Measurements from ENCODE around the gene C1QTNF2.

C1QTNF2 gene

GRCh38 chr5:160397492-160397891 lies 27.1 kb upstream of the C1QTNF2 start:
- no peak for DNase-seq (ENCODE audit: low read depth in 1 of 2, low spot score in 1 of 2)
- Histone ChIP-seq H3K27me3 (ENCODE audit: insufficient read depth, poor library complexity, severe bottlenecking) (no peaks in the 10 kb centered on the region), H3K4me3 (replicated peaks; ENCODE audit: insufficient read depth, low read length) (no peak overlapping the region), H3K27ac (replicated peaks) (no peak overlapping the region)
- TF ChIP-seq GABPA (IDR thresholded peaks at IDR 0.05; ENCODE audit: low read depth) (no peak), SPI1 (IDR thresholded peaks at IDR 0.05; ENCODE audit: borderline replicate concordance, low read depth) (no peak), POLR2AphosphoS5 (IDR thresholded peaks at IDR 0.05; ENCODE audit: low read depth) (no peak)
- TF ChIP-seq, protein P1, sequence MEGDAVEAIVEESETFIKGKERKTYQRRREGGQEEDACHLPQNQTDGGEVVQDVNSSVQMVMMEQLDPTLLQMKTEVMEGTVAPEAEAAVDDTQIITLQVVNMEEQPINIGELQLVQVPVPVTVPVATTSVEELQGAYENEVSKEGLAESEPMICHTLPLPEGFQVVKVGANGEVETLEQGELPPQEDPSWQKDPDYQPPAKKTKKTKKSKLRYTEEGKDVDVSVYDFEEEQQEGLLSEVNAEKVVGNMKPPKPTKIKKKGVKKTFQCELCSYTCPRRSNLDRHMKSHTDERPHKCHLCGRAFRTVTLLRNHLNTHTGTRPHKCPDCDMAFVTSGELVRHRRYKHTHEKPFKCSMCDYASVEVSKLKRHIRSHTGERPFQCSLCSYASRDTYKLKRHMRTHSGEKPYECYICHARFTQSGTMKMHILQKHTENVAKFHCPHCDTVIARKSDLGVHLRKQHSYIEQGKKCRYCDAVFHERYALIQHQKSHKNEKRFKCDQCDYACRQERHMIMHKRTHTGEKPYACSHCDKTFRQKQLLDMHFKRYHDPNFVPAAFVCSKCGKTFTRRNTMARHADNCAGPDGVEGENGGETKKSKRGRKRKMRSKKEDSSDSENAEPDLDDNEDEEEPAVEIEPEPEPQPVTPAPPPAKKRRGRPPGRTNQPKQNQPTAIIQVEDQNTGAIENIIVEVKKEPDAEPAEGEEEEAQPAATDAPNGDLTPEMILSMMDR (IDR thresholded peaks at IDR 0.05; ENCODE audit: insufficient read depth, low read length): no peak
- TF ChIP-seq, protein P2, sequence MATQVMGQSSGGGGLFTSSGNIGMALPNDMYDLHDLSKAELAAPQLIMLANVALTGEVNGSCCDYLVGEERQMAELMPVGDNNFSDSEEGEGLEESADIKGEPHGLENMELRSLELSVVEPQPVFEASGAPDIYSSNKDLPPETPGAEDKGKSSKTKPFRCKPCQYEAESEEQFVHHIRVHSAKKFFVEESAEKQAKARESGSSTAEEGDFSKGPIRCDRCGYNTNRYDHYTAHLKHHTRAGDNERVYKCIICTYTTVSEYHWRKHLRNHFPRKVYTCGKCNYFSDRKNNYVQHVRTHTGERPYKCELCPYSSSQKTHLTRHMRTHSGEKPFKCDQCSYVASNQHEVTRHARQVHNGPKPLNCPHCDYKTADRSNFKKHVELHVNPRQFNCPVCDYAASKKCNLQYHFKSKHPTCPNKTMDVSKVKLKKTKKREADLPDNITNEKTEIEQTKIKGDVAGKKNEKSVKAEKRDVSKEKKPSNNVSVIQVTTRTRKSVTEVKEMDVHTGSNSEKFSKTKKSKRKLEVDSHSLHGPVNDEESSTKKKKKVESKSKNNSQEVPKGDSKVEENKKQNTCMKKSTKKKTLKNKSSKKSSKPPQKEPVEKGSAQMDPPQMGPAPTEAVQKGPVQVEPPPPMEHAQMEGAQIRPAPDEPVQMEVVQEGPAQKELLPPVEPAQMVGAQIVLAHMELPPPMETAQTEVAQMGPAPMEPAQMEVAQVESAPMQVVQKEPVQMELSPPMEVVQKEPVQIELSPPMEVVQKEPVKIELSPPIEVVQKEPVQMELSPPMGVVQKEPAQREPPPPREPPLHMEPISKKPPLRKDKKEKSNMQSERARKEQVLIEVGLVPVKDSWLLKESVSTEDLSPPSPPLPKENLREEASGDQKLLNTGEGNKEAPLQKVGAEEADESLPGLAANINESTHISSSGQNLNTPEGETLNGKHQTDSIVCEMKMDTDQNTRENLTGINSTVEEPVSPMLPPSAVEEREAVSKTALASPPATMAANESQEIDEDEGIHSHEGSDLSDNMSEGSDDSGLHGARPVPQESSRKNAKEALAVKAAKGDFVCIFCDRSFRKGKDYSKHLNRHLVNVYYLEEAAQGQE (IDR thresholded peaks at IDR 0.05; ENCODE audit: insufficient replicate concordance, low read depth): no peak

DNA sequence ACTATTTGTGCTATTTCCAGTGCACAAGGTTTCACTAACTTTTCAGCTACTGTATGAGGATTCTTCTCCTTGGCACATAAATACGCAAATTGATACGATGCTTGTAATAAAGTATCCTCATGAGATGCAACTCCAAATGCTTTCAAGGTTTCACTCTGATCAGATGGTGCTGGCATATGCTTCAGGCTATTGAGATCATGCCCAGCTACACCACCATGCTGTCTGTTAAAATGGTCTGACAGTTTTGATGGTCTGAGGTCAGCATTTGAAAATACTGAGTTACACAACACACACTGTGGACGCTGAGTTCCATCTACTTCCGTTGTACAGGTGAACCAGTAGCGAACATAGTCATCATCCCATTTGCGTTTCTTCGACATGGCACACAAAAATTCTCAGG lies 24.7 kb upstream of the C1QTNF2 start:
- H3K27ac ChIP-seq (replicated peaks): no peak overlapping the region
- DNase-seq (ENCODE audit: low read depth in 1 of 2, low spot score in 1 of 2): no peak
- TF ChIP-seq, protein P1 (IDR thresholded peaks at IDR 0.05; ENCODE audit: insufficient read depth, low read length): no peak
- TF ChIP-seq, protein P2 (IDR thresholded peaks at IDR 0.05; ENCODE audit: insufficient replicate concordance, low read depth): no peak
- H3K4me3 ChIP-seq (replicated peaks; ENCODE audit: insufficient read depth, low read length): no peak overlapping the region
- H3K27me3 ChIP-seq (ENCODE audit: insufficient read depth, poor library complexity, severe bottlenecking): no peaks in the 10 kb centered on the region

DNA sequence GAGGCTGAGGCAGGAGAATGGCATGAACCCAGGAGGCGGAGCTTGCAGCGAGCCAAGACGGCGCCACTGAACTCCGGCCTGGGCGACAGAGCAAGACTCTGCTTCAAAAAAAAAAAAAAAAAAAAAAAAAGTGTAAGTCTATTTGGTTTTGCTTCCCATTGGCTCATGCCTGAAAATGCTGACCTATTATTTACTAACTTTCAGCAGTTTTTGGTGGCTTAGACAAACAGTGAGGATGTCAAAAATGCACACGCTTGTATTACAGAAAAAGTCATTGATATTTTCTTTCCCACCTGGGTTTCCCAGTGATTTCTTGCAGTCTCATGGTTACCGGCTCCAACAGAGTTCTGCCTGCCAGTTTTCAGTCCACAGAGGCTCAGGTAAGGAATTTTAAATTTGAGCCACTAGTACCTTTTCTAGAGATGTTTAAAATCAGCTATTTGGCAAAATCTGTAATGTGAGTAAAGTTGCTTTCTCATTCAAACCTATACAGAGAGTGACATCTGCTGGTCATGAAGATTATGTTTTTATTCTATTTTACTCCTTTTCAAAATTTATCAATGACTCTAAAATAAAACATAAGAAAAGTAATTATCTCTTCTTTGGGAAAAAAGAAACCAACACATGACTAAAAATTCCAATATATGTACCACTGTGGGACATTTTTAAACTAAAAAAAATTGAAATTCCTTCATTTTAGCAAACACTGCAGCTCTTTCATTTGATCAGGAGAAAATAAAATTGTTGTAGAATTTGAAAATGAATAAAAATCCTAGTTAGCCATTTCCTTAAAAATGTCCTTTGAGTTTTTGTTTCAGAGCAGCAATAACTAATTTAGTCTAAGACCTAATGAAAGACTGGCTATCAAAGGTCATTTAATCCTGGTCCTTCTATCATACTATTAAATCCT lies 20.6 kb upstream of the C1QTNF2 start:
- no peak overlapping the region for H3K27ac ChIP-seq (replicated peaks)
- TF ChIP-seq, protein P2 (IDR thresholded peaks at IDR 0.05; ENCODE audit: insufficient replicate concordance, low read depth): no peak
- TF ChIP-seq GABPA (IDR thresholded peaks at IDR 0.05; ENCODE audit: low read depth) (no peak), POLR2AphosphoS5 (IDR thresholded peaks at IDR 0.05; ENCODE audit: low read depth) (no peak)
- TF ChIP-seq, protein P1 (IDR thresholded peaks at IDR 0.05; ENCODE audit: insufficient read depth, low read length): peak; percentile 3
- DNase-seq (ENCODE audit: low read depth in 1 of 2, low spot score in 1 of 2): no peak

More for the DNA sequence above, 20.6 kb upstream of the C1QTNF2 start:
- Histone ChIP-seq H3K27me3 (ENCODE audit: insufficient read depth, poor library complexity, severe bottlenecking) (no peaks in the 10 kb centered on the region), H3K4me3 (replicated peaks; ENCODE audit: insufficient read depth, low read length) (no peak overlapping the region)
